Tibial artery (tissue), 4 donors: Measurements from ENCODE around the gene IKBIP.

Experiments
- DNase-seq, 2 donors: peaks; one replicate each; pipeline ENCODE4 v3.0.0-alpha.2; 2019
- H3K27ac ChIP-seq, 2 donors: fragments of 200-600 bp; sonication (generic) in 1 of 2; 1 replicate in 1 of 2; 2 replicates in 1 of 2; pipeline ENCODE4 v1.5.1; 2018 to 2019; ENCODE audit warnings: mild to moderate bottlenecking in 1 of 2
- H3K27me3 ChIP-seq, 2 donors: fragments of 200-600 bp; sonication (generic) in 1 of 2; one replicate each; pipeline versions ENCODE4 v1.5.1 to v1.6.0; 2016 to 2019
- H3K36me3 ChIP-seq, 3 donors: fragments of 200-600 bp; sonication (generic) in 2 of 3; one replicate each; pipeline ENCODE4 v1.5.1; 2016 to 2019; ENCODE audit warnings: mild to moderate bottlenecking in 2 of 3
- H3K4me1 ChIP-seq, 4 donors: fragments of 200-600 bp; sonication (generic) in 2 of 4; 1 replicate in 3 of 4; 2 replicates in 1 of 4; pipeline ENCODE4 v1.5.1; 2016 to 2019
- H3K4me3 ChIP-seq, 2 donors: fragments of 200-600 bp; sonication (generic) in 1 of 2; 1 replicate in 1 of 2; 2 replicates in 1 of 2; pipeline ENCODE4 v1.5.1; 2018 to 2019; ENCODE audit warnings: mild to moderate bottlenecking in 2 of 2
- H3K9me3 ChIP-seq, 3 donors: fragments of 200-600 bp; sonication (generic) in 1 of 3; one replicate each; pipeline ENCODE4 v1.5.1; 2016 to 2019
- CTCF ChIP-seq, 2 experiments: fragments of 200-600 bp in 1 of 2; fragments of 450-650 bp in 1 of 2; IDR thresholded peaks; one replicate each; pipeline ENCODE4 v1.5.1; 2017 to 2019; ENCODE audit warnings: antibody characterized with exemption in 2 of 2, mild to moderate bottlenecking in 1 of 2, moderate library complexity in 1 of 2
- intact Hi-C: fragments of 100-400 bp; cut with DNase I; formaldehyde crosslinking; loops from one replicate; pipeline ENCODE4 v1.15.0; 2023; ENCODE audit warnings: low total_unique reads

Gene IKBIP

DNA sequence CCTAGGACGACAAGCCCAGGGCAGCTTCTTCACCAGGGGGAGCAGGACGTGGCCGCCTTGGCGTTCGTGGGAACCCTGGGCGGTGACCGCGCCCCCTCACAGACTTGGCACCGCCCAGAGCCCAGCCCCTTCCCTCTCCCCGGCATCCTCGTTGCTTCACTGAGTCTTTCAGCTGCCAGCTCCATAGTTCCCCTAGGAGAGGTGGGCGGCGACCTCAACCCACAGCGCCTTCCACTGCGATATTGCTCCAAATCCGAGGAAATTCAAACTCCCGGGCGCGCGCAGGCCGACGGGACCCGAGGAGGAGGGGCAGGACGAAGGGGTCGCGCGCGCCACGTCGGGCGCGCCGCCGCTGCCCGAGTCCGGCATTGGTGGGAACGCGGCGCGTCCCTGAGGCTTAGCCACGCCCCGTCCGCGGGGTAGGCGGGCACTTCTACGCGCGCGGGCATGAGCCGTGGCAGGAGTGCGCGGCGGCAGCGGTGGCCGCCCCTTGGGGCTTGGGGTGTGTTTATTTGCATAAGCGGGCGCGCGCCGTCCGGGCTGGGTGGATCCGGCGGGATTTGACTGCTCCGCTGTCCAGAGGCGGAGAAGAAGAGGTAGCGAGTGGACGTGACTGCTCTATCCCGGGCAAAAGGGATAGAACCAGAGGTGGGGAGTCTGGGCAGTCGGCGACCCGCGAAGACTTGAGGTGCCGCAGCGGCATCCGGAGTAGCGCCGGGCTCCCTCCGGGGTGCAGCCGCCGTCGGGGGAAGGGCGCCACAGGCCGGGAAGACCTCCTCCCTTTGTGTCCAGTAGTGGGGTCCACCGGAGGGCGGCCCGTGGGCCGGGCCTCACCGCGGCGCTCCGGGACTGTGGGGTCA is at the start of gene IKBIP, which contains the start of gene APAF1:
TSS of gene IKBIP (minus strand) at position 77 of the 860 bp plus-strand sequence. CDS start 87 bp downstream, outside the sequence.
TSS of gene APAF1 (plus strand) at position 579 of the 860 bp plus-strand sequence. CDS start 3,070 bp downstream, outside the sequence.
- H3K9me3 ChIP-seq, result no peaks in the 10 kb centered on the region
- H3K4me1 ChIP-seq, result peaks cover 0 to 26% (median 9%) of the 10 kb centered on the region in 4 donors
- DNase-seq, result peak; percentile 98
- H3K27me3 ChIP-seq, result no peaks in the 10 kb centered on the region
- intact Hi-C loops, result loop anchor here (5.0 kb wide), 1 partner anchor 58 kb away; no protein-coding TSS in a partner anchor
- H3K27ac ChIP-seq, result peak within 1 kb of the TSS; percentile 90 to 96
- H3K4me3 ChIP-seq, result peak within 1 kb of the TSS; percentile 97 to 99
- H3K36me3 ChIP-seq, result peaks cover 8 to 14% (median 10%) of the 10 kb centered on the region in 3 donors
- no peak for TF ChIP-seq CTCF (IDR thresholded peaks at IDR 0.05)

GRCh38 chr12:98691351-98691750 is 46.8 kb upstream of the IKBIP start:
- Histone ChIP-seq H3K4me3 (no peak overlapping the region), H3K36me3 (peaks cover 39 to 54% (median 50%) of the 10 kb centered on the region in 3 donors)
- no peak for TF ChIP-seq CTCF (IDR thresholded peaks at IDR 0.05)

GRCh38 chr12:98686603-98687002 is 42.0 kb upstream of the IKBIP start:
- intact Hi-C loops, result no loop called here
- Histone ChIP-seq H3K27ac (no peak overlapping the region), H3K27me3 (no peaks in the 10 kb centered on the region), H3K4me3 (no peak overlapping the region), H3K4me1 (no peaks in the 10 kb centered on the region), H3K9me3 (no peaks in the 10 kb centered on the region), H3K36me3 (peaks cover 70 to 83% (median 73%) of the 10 kb centered on the region in 3 donors)
- no peak for TF ChIP-seq CTCF (IDR thresholded peaks at IDR 0.05)
- DNase-seq, result no peak

More at GRCh38 chr12:98691351-98691750, 46.8 kb upstream of the IKBIP start:
- no peak overlapping the region for H3K27ac ChIP-seq
- DNase-seq, result no peak
- intact Hi-C loops, result no loop called here
- no peaks in the 10 kb centered on the region for H3K27me3 ChIP-seq
- no peaks in the 10 kb centered on the region for H3K4me1 ChIP-seq
- no peaks in the 10 kb centered on the region for H3K9me3 ChIP-seq

- no peak for TF ChIP-seq CTCF (IDR thresholded peaks at IDR 0.05)
- Histone ChIP-seq H3K27me3 (no peaks in the 10 kb centered on the region), H3K36me3 (peaks cover 83 to 93% (median 84%) of the 10 kb centered on the region in 3 donors), H3K4me3 (no peak overlapping the region), H3K27ac (no peak overlapping the region), H3K4me1 (no peaks in the 10 kb centered on the region), H3K9me3 (no peaks in the 10 kb centered on the region)
- no peak for DNase-seq
- intact Hi-C loops, result no loop called here
These were observed 39.6 kb upstream of the IKBIP start for GRCh38 chr12:98684199-98684598.

DNA sequence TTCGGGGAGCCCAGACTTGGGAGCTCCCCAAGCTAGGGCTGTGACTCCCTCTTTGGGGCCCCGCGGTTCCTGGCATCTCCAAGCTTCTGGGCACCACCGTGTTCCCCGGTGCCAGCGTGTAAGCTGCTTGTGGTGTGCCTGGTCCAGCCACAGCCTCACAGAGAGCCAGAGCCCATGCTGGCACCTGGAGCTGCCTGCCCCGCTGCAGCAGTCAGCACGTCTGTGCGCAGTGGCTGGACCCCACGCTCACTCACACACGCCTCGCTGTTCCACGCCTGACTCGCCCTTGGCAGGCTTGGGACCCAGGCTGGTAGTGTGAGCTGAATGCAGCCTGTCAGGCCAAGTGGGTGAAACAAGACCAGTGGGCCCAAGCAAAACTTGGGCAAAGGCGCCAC is 35.0 kb upstream of the IKBIP start:
- H3K4me1 ChIP-seq, result no peaks in the 10 kb centered on the region
- no peaks in the 10 kb centered on the region for H3K9me3 ChIP-seq
- no peaks in the 10 kb centered on the region for H3K27me3 ChIP-seq
- no peak for TF ChIP-seq CTCF (IDR thresholded peaks at IDR 0.05)
- H3K36me3 ChIP-seq, result peaks cover 61 to 90% (median 70%) of the 10 kb centered on the region in 3 donors
- intact Hi-C loops, result no loop called here
- DNase-seq, result no peak
- no peak overlapping the region for H3K27ac ChIP-seq
- no peak overlapping the region for H3K4me3 ChIP-seq
